Muscle layer of duodenum (tissue), 2 donors: ENCODE results near the gene HNRNPA3.
A peak's percentile ranks its signal among the peaks of the same experiment; 100 is the strongest.
"Not testable (repeated sequence)": the region's sequence is repeated elsewhere in the genome, so short reads cannot be mapped to it uniquely, and the experiment has no call there.

Source experiments
- H3K27ac ChIP-seq: one replicate; pipeline ENCODE4 v1.7.0; 2013; ENCODE audit warnings: mild to moderate bottlenecking, low read length
- H3K27me3 ChIP-seq: one replicate; pipeline ENCODE4 v1.7.0; 2013; ENCODE audit warnings: low read depth, mild to moderate bottlenecking, control low read depth, low read length
- H3K36me3 ChIP-seq, 2 donors: one replicate each; pipeline ENCODE4 v1.7.0; 2013; ENCODE audit warnings: low read length in 2 of 2, control low read depth in 1 of 2, mild to moderate bottlenecking in 1 of 2; ENCODE audit not compliant: insufficient read depth in 2 of 2, control insufficient read depth in 1 of 2
- H3K4me1 ChIP-seq, 2 donors: one replicate each; pipeline ENCODE4 v1.7.0; 2013; ENCODE audit warnings: low read length in 2 of 2, mild to moderate bottlenecking in 2 of 2, control low read depth in 1 of 2, moderate library complexity in 1 of 2; ENCODE audit not compliant: insufficient read depth in 2 of 2, control insufficient read depth in 1 of 2
- H3K4me3 ChIP-seq, 2 donors: one replicate each; pipeline ENCODE4 v1.7.0; 2013; ENCODE audit warnings: low read length in 2 of 2, low read depth in 1 of 2, mild to moderate bottlenecking in 1 of 2
- H3K9me3 ChIP-seq, 2 donors: one replicate each; pipeline ENCODE4 v1.7.0; 2013; ENCODE audit warnings: low read length in 2 of 2, control low read depth in 1 of 2, mild to moderate bottlenecking in 1 of 2; ENCODE audit not compliant: control insufficient read depth in 1 of 2
- donor health status: healthy.

HNRNPA3 gene

GRCh38 chr2:177266955-177267354, 54.4 kb downstream of the HNRNPA3 start:
- not testable (repeated sequence) for H3K27me3 ChIP-seq, H3K9me3 ChIP-seq
- peak overlapping the region; percentile 99 for H3K27ac ChIP-seq
- peaks cover 0 to 30% of the 10 kb centered on the region in 2 donors for H3K36me3 ChIP-seq
- peak overlapping the region in 1 of 2 donors; percentile 75 for H3K4me3 ChIP-seq
- peaks cover 10 to 12% of the 10 kb centered on the region in 2 donors for H3K4me1 ChIP-seq

- Histone ChIP-seq H3K27ac (no peak overlapping the region), H3K36me3 (peaks cover 0 to 18% of the 10 kb centered on the region in 2 donors), H3K4me1 (peaks cover 10% of the 10 kb centered on the region in 2 donors), H3K27me3 (no peaks in the 10 kb centered on the region), H3K4me3 (no peak overlapping the region), H3K9me3 (no peaks in the 10 kb centered on the region)
Observed at GRCh38 chr2:177268187-177268871, 55.7 kb downstream of the HNRNPA3 start.

GRCh38 chr2:177268901-177269300, 56.3 kb downstream of the HNRNPA3 start:
- Histone ChIP-seq H3K9me3 (no peaks in the 10 kb centered on the region), H3K4me3 (no peak overlapping the region), H3K4me1 (peaks cover 10% of the 10 kb centered on the region in 2 donors), H3K27ac (no peak overlapping the region), H3K36me3 (peaks cover 0 to 13% of the 10 kb centered on the region in 2 donors), H3K27me3 (no peaks in the 10 kb centered on the region)

- H3K9me3 ChIP-seq, result no peaks in the 10 kb centered on the region
- H3K27ac ChIP-seq, result no peak overlapping the region
- H3K4me1 ChIP-seq, result peaks cover 10 to 16% of the 10 kb centered on the region in 2 donors
- H3K4me3 ChIP-seq, result no peak overlapping the region
- no peaks in the 10 kb centered on the region for H3K36me3 ChIP-seq
- no peaks in the 10 kb centered on the region for H3K27me3 ChIP-seq
Observed at GRCh38 chr2:177270531-177270930, 57.9 kb downstream of the HNRNPA3 start.

- Histone ChIP-seq H3K9me3 (no peaks in the 10 kb centered on the region), H3K36me3 (no peaks in the 10 kb centered on the region), H3K4me1 (peaks cover 0 to 6% of the 10 kb centered on the region in 2 donors), H3K4me3 (no peak overlapping the region), H3K27me3 (no peaks in the 10 kb centered on the region), H3K27ac (no peak overlapping the region)
Observed at GRCh38 chr2:177271981-177272666, 59.5 kb downstream of the HNRNPA3 start.

- H3K4me3 ChIP-seq, result no peak overlapping the region
- no peak overlapping the region for H3K27ac ChIP-seq
- H3K27me3 ChIP-seq, result no peaks in the 10 kb centered on the region
- peaks cover 0 to 6% of the 10 kb centered on the region in 2 donors for H3K4me1 ChIP-seq
- H3K36me3 ChIP-seq, result no peaks in the 10 kb centered on the region
- H3K9me3 ChIP-seq, result no peaks in the 10 kb centered on the region
Observed at GRCh38 chr2:177272765-177273164, 60.2 kb downstream of the HNRNPA3 start.

GRCh38 chr2:177273408-177273807, 60.8 kb downstream of the HNRNPA3 start:
- H3K4me3 ChIP-seq, result no peak overlapping the region
- H3K36me3 ChIP-seq, result no peaks in the 10 kb centered on the region
- H3K9me3 ChIP-seq, result no peaks in the 10 kb centered on the region
- no peaks in the 10 kb centered on the region for H3K27me3 ChIP-seq
- peaks cover 0 to 6% of the 10 kb centered on the region in 2 donors for H3K4me1 ChIP-seq
- H3K27ac ChIP-seq, result no peak overlapping the region
